Activated naive CD4-positive, alpha-beta T cell treated with anti-CD3 and anti-CD28 coated beads, Interleukin-2, amount 10 ng/mL, durations not matched to agents 7 days and 5 days (primary cell): ENCODE measurements around the gene SNTG2.

Experiments
- CTCF ChIA-PET: fragments of 350-600 bp; sonication (Branson Sonifier 250); formaldehyde crosslinking; loops from one replicate; lab custom pipeline; 2021; ENCODE audit warnings: antibody characterized with exemption; lab: Charles Lee
- DNase-seq: peaks from one replicate; pipeline ENCODE4 v3.0.0-alpha.2; 2020
- H3K27ac Mint-ChIP-seq: one replicate; pipeline ENCODE4 v1.8.0; 2021; ENCODE audit warnings: mild to moderate bottlenecking, moderate library complexity, mixed read lengths
- H3K27me3 Mint-ChIP-seq: one replicate; pipeline ENCODE4 v1.8.0; 2021; ENCODE audit warnings: mild to moderate bottlenecking, mixed read lengths
- H3K36me3 Mint-ChIP-seq: one replicate; pipeline ENCODE4 v1.8.0; 2021; ENCODE audit warnings: mixed read lengths
- H3K4me1 Mint-ChIP-seq: one replicate; pipeline ENCODE4 v1.8.0; 2021; ENCODE audit warnings: mixed read lengths
- H3K4me3 Mint-ChIP-seq: one replicate; pipeline ENCODE4 v1.8.0; 2021; ENCODE audit warnings: mild to moderate bottlenecking, moderate library complexity, mixed read lengths
- H3K9me3 Mint-ChIP-seq: one replicate; pipeline ENCODE4 v1.8.0; 2021; ENCODE audit warnings: mixed read lengths

The SNTG2 gene

GRCh38 chr2:1310202-1310601 lies 359.6 kb downstream of the SNTG2 start:
- Mint-ChIP-seq H3K27me3 (no peaks in the 10 kb centered on the region), H3K36me3 (no peaks in the 10 kb centered on the region), H3K9me3 (no peaks in the 10 kb centered on the region), H3K4me1 (no peaks in the 10 kb centered on the region), H3K27ac (no peak overlapping the region), H3K4me3 (no peak overlapping the region)
- no peak for DNase-seq
- CTCF ChIA-PET, result no interaction called here

- H3K9me3 Mint-ChIP-seq, result no peaks in the 10 kb centered on the region
- H3K36me3 Mint-ChIP-seq, result no peaks in the 10 kb centered on the region
- CTCF ChIA-PET, result no interaction called here
- no peaks in the 10 kb centered on the region for H3K4me1 Mint-ChIP-seq
- no peak for DNase-seq
- H3K27ac Mint-ChIP-seq, result no peak overlapping the region
- no peak overlapping the region for H3K4me3 Mint-ChIP-seq
- H3K27me3 Mint-ChIP-seq, result peaks cover 2% of the 10 kb centered on the region
Measured at GRCh38 chr2:1310866-1311265, 360.2 kb downstream of the SNTG2 start.

- no peak overlapping the region for H3K27ac Mint-ChIP-seq
- H3K4me3 Mint-ChIP-seq, result no peak overlapping the region
Measured at GRCh38 chr2:1313240-1313924, 362.7 kb downstream of the SNTG2 start.

GRCh38 chr2:1314254-1314653 lies 363.6 kb downstream of the SNTG2 start:
- Mint-ChIP-seq H3K4me3 (no peak overlapping the region), H3K27me3 (peaks cover 4% of the 10 kb centered on the region), H3K4me1 (no peaks in the 10 kb centered on the region), H3K9me3 (no peaks in the 10 kb centered on the region), H3K36me3 (no peaks in the 10 kb centered on the region), H3K27ac (no peak overlapping the region)
- CTCF ChIA-PET, result no interaction called here
- no peak for DNase-seq

More at GRCh38 chr2:1313240-1313924, 362.7 kb downstream of the SNTG2 start:
- Mint-ChIP-seq H3K4me1 (no peaks in the 10 kb centered on the region), H3K27me3 (peaks cover 4% of the 10 kb centered on the region), H3K36me3 (no peaks in the 10 kb centered on the region), H3K9me3 (no peaks in the 10 kb centered on the region)
- CTCF ChIA-PET, result interaction anchor here (0.7 kb wide), 1 partner anchor 34 kb away, joined by 3 read pairs; no protein-coding TSS in a partner anchor
- no peak for DNase-seq

GRCh38 chr2:1318366-1319009 lies 367.8 kb downstream of the SNTG2 start:
- no peaks in the 10 kb centered on the region for H3K9me3 Mint-ChIP-seq
- H3K36me3 Mint-ChIP-seq, result no peaks in the 10 kb centered on the region
- peaks cover 4% of the 10 kb centered on the region for H3K27me3 Mint-ChIP-seq
- no peak for DNase-seq
- CTCF ChIA-PET, result no interaction called here
- H3K4me1 Mint-ChIP-seq, result no peaks in the 10 kb centered on the region
- H3K4me3 Mint-ChIP-seq, result no peak overlapping the region
- H3K27ac Mint-ChIP-seq, result no peak overlapping the region

- no peak overlapping the region for H3K4me3 Mint-ChIP-seq
- H3K4me1 Mint-ChIP-seq, result no peaks in the 10 kb centered on the region
- DNase-seq, result no peak
- no peaks in the 10 kb centered on the region for H3K9me3 Mint-ChIP-seq
- CTCF ChIA-PET, result no interaction called here
- H3K27ac Mint-ChIP-seq, result no peak overlapping the region
- no peaks in the 10 kb centered on the region for H3K36me3 Mint-ChIP-seq
- peaks cover 4% of the 10 kb centered on the region for H3K27me3 Mint-ChIP-seq
Measured at GRCh38 chr2:1319393-1319792, 368.7 kb downstream of the SNTG2 start.

- no peak overlapping the region for H3K4me3 Mint-ChIP-seq
- CTCF ChIA-PET, result no interaction called here
- DNase-seq, result no peak
- H3K4me1 Mint-ChIP-seq, result no peaks in the 10 kb centered on the region
- no peak overlapping the region for H3K27ac Mint-ChIP-seq
- H3K27me3 Mint-ChIP-seq, result no peaks in the 10 kb centered on the region
- H3K9me3 Mint-ChIP-seq, result no peaks in the 10 kb centered on the region
- H3K36me3 Mint-ChIP-seq, result no peaks in the 10 kb centered on the region
Measured at GRCh38 chr2:1321321-1321720, 370.7 kb downstream of the SNTG2 start.

GRCh38 chr2:1324884-1325283 lies 374.2 kb downstream of the SNTG2 start:
- no peaks in the 10 kb centered on the region for H3K4me1 Mint-ChIP-seq
- H3K9me3 Mint-ChIP-seq, result no peaks in the 10 kb centered on the region
- no peak overlapping the region for H3K4me3 Mint-ChIP-seq
- no peak for DNase-seq
- no peak overlapping the region for H3K27ac Mint-ChIP-seq
- no peaks in the 10 kb centered on the region for H3K27me3 Mint-ChIP-seq
- CTCF ChIA-PET, result no interaction called here
- no peaks in the 10 kb centered on the region for H3K36me3 Mint-ChIP-seq

- CTCF ChIA-PET, result no interaction called here
- no peaks in the 10 kb centered on the region for H3K4me1 Mint-ChIP-seq
Measured at GRCh38 chr2:1328684-1329083, 378.0 kb downstream of the SNTG2 start.

GRCh38 chr2:1339388-1340140 lies 388.9 kb downstream of the SNTG2 start:
- CTCF ChIA-PET, result no interaction called here
- no peak for DNase-seq
- Mint-ChIP-seq H3K27ac (no peak overlapping the region), H3K27me3 (no peaks in the 10 kb centered on the region), H3K4me3 (no peak overlapping the region), H3K36me3 (no peaks in the 10 kb centered on the region), H3K9me3 (no peaks in the 10 kb centered on the region), H3K4me1 (no peaks in the 10 kb centered on the region)

More at GRCh38 chr2:1328684-1329083, 378.0 kb downstream of the SNTG2 start:
- Mint-ChIP-seq H3K9me3 (no peaks in the 10 kb centered on the region), H3K36me3 (no peaks in the 10 kb centered on the region), H3K27ac (no peak overlapping the region), H3K4me3 (no peak overlapping the region), H3K27me3 (no peaks in the 10 kb centered on the region)
- DNase-seq, result no peak

- H3K27me3 Mint-ChIP-seq, result no peaks in the 10 kb centered on the region
- H3K4me1 Mint-ChIP-seq, result no peaks in the 10 kb centered on the region
- H3K27ac Mint-ChIP-seq, result no peak overlapping the region
- H3K4me3 Mint-ChIP-seq, result no peak overlapping the region
- no peaks in the 10 kb centered on the region for H3K36me3 Mint-ChIP-seq
- no peak for DNase-seq
- H3K9me3 Mint-ChIP-seq, result no peaks in the 10 kb centered on the region
- CTCF ChIA-PET, result no interaction called here
Measured at GRCh38 chr2:1340141-1340512, 389.5 kb downstream of the SNTG2 start.

- Mint-ChIP-seq H3K9me3 (no peaks in the 10 kb centered on the region), H3K27ac (no peak overlapping the region), H3K27me3 (no peaks in the 10 kb centered on the region), H3K36me3 (no peaks in the 10 kb centered on the region), H3K4me3 (no peak overlapping the region), H3K4me1 (no peaks in the 10 kb centered on the region)
- no peak for DNase-seq
- CTCF ChIA-PET, result no interaction called here
Measured at GRCh38 chr2:1341404-1342120, 390.9 kb downstream of the SNTG2 start.

GRCh38 chr2:1348789-1349188 lies 398.1 kb downstream of the SNTG2 start:
- Mint-ChIP-seq H3K27ac (no peak overlapping the region), H3K27me3 (no peaks in the 10 kb centered on the region), H3K36me3 (no peaks in the 10 kb centered on the region), H3K4me3 (no peak overlapping the region), H3K4me1 (no peaks in the 10 kb centered on the region), H3K9me3 (peaks cover 12% of the 10 kb centered on the region)
- CTCF ChIA-PET, result interaction anchor here (0.7 kb wide), 1 partner anchor 26 kb away, joined by 3 read pairs; no protein-coding TSS in a partner anchor
- no peak for DNase-seq

- no peaks in the 10 kb centered on the region for H3K27me3 Mint-ChIP-seq
- DNase-seq, result no peak
- CTCF ChIA-PET, result no interaction called here
- no peak overlapping the region for H3K27ac Mint-ChIP-seq
- H3K4me1 Mint-ChIP-seq, result no peaks in the 10 kb centered on the region
- H3K4me3 Mint-ChIP-seq, result no peak overlapping the region
- H3K9me3 Mint-ChIP-seq, result peaks cover 12% of the 10 kb centered on the region
- no peaks in the 10 kb centered on the region for H3K36me3 Mint-ChIP-seq
Measured at GRCh38 chr2:1350111-1350510, 399.5 kb downstream of the SNTG2 start.
